ENCODE results near the gene EVX2.

EVX2 gene

GRCh38 chr2:176083796-176084261, at the start of gene EVX2:
TSS of gene EVX2 (minus strand) at chr2:176083962. CDS start at chr2:176083776, 186 bp downstream.
- DNase-seq (ENCODE audit: low spot score): no peak

- DNase-seq (ENCODE audit: low spot score): no peak
Measured at GRCh38 chr2:176133389-176133788, 49.6 kb upstream of the EVX2 start.

- peak; percentile 68 for DNase-seq (ENCODE audit: low spot score)
Measured at GRCh38 chr2:176132205-176133171, 48.7 kb upstream of the EVX2 start.

GRCh38 chr2:176131848-176132158, 48.0 kb upstream of the EVX2 start:
- no peak for DNase-seq (ENCODE audit: low spot score)

GRCh38 chr2:176130957-176131847, 47.4 kb upstream of the EVX2 start:
- no peak for DNase-seq (ENCODE audit: low spot score)

- DNase-seq (ENCODE audit: low spot score): peak; percentile 55
Measured at GRCh38 chr2:176130147-176130956, 46.6 kb upstream of the EVX2 start.

- no peak for DNase-seq (ENCODE audit: low spot score)
Measured at GRCh38 chr2:176129813-176130146, 46.0 kb upstream of the EVX2 start.

GRCh38 chr2:176128982-176129796, 45.4 kb upstream of the EVX2 start, which contains the start of gene HOXD8:
TSS of gene HOXD8 (plus strand) at chr2:176129705. CDS start at chr2:176130367, 662 bp downstream.
- peak; percentile 81 for DNase-seq (ENCODE audit: low spot score)

- DNase-seq (ENCODE audit: low spot score): peak; percentile 33
Measured at GRCh38 chr2:176128172-176128981, 44.6 kb upstream of the EVX2 start.

GRCh38 chr2:176127774-176128072, 44.0 kb upstream of the EVX2 start:
- DNase-seq (ENCODE audit: low spot score): no peak

GRCh38 chr2:176126929-176127773, 43.4 kb upstream of the EVX2 start:
- DNase-seq (ENCODE audit: low spot score): peak; percentile 77

- no peak for DNase-seq (ENCODE audit: low spot score)
Measured at GRCh38 chr2:176125772-176126054, 42.0 kb upstream of the EVX2 start.

- no peak for DNase-seq (ENCODE audit: low spot score)
Measured at GRCh38 chr2:176124947-176125771, 41.4 kb upstream of the EVX2 start.

- no peak for DNase-seq (ENCODE audit: low spot score)
Measured at GRCh38 chr2:176124110-176124946, 40.6 kb upstream of the EVX2 start.

- no peak for DNase-seq (ENCODE audit: low spot score)
Measured at GRCh38 chr2:176123411-176124109, 39.8 kb upstream of the EVX2 start.

- peak; percentile 67 for DNase-seq (ENCODE audit: low spot score)
Measured at GRCh38 chr2:176122683-176123410, 39.1 kb upstream of the EVX2 start, which contains the start of gene HOXD9. TSS of gene HOXD9 (plus strand) at chr2:176122719. CDS start at chr2:176122769, 50 bp downstream.

Measured in kidney capillary endothelial cell (primary cell).